Measurements from ENCODE around the gene CCDC61.

CCDC61 gene

DNA sequence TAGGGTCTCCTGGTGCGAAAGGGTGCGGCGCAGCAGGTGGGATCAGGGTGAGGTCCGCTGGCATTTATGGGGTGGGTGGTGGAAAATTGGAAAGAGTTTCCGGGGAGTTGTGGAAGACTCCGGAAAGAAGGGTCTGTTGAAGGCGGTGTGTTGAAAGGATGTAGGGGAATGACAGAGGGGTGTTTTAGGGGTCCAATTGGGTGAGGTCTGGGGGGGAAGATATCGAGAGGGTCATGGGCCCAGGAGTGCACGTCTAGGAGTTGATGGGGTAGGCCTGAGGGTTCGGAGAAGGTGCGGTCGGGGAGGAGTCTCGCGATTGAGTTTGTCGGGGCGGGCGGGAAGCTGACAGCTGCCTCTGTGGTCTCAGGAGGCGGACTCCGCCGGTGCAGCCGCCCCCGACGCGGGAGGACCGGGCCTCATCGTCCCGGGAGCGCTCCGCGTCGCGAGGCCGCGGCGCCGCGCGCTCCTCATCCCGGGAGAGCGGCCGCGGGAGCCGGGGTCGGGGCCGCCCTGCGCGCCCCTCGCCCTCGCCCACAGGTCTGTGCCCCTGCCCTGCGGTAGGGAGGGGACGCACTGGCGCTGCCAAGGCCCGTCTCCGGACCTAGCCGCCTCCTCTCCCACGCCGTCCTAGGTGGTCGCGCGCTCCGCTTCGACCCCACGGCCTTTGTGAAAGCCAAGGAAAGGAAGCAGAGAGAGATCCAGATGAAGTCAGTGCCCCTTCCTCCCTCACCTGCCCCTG is 20.6 kb downstream of the CCDC61 start:
- in situ Hi-C loops (cut with HindIII; ENCODE audit: low sequenced_read_pairs) = no loop called here

DNA sequence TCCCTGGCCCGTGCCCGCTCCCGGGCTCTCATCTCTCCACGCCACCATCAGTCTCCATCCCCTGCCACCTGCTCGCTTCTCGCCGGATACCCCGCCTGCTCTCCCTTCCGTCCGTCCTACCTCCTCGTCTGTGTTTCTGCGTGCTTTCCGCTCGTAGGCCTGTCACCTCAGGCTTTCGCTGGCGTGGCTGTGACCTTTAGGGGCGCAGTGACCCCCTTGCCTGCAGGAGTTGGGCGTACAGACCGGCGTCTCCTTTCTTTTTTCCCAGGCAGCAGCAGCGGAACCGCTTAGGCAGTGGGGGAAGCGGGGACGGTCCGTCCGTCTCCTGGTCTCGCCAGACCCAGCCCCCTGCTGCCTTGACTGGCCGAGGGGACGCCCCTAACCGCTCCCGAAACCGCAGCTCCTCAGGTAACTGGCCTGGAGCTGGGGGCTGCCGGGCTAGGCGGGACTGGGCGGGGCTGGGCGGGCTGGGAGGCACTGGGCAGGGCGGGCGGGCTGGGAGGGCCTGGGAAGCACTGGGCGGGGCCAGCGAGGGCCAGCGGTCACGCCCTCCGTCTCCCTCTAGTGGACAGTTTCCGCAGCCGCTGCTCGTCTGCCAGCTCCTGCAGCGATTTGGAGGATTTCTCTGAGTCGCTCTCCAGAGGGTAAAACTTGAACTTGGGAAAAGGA is 21.3 kb downstream of the CCDC61 start:
- in situ Hi-C loops (cut with HindIII; ENCODE audit: low sequenced_read_pairs) = no loop called here

DNA sequence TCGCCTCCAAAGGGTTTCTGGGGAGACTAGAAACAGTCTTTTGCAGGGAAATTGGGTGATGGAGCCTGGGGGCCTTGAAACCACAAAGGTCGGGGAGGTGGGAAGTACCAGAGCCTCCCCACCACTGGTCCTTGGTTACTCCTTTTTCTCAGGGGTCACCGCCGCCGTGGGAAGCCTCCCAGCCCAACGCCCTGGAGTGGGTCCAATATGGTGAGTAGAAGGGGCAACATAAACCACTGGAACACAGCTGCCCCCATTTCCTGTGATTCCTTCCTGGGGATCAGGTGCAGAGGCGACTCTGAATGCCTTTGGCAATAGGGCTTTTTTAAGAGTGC is 21.8 kb downstream of the CCDC61 start:
- in situ Hi-C loops (cut with HindIII; ENCODE audit: low sequenced_read_pairs) = no loop called here

DNA sequence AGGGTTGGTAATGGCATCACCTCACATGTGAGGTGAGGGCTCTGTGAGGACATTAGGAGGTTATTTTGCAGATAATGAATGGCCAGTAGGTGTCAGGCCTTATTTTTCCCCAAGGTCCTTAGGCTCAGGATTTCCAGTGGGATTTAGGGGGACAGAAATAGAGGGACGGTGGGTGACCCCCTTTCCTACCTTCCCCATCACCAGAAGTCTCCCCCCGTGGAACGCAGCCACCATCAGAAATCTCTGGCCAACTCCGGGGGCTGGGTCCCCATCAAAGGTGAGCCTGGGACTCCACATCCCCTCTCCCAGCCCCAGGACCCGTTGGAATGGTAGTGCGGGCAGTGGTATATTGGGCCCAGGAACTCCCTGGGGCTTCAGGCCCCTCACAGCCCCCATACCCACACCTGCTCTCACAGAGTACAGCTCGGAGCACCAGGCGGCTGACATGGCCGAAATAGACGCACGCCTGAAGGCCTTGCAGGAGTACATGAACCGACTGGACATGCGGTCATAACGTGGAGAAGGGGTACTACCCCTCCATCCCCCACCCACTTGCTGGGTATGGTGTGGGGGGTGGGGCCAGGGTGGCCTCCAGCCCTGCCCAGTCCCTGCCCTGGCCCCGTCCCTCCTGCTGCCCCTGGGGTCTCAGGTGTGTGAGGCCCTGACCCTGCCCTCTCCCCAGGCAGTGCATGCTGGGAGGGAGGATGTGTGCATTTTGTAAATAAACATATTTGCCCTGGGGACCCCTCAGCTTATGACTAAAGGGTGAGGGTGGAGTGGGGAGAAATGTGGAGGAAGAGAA is 22.8 kb downstream of the CCDC61 start:
- in situ Hi-C loops (cut with HindIII; ENCODE audit: low sequenced_read_pairs) = no loop called here

DNA sequence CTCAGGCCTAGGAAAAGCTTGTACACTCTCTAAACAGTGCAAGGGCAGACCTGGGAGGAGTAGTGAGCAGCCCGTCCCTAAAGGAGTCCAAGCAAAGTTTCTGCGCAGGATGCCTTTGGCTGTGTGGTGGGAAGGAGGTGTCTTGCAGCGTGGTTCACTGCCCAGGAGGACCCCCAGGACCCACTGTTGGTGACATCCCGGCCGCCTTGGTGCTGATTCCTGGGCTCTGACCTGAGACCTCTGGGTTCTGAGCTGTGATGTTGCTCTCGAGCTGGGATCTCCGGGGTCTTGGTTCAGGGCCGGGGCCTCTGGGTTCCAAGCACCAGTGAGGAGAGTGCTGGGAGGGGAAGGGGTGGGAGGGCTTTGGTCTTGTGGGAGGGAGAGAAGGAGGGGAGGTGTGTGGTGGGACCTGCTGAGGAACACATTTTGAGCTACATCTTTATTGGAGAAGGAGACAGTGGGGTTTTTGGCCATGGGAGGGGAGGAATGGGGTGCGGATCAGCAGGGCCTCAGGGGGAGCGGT is 23.5 kb downstream of the CCDC61 start:
- in situ Hi-C loops (cut with HindIII; ENCODE audit: low sequenced_read_pairs) = no loop called here

DNA sequence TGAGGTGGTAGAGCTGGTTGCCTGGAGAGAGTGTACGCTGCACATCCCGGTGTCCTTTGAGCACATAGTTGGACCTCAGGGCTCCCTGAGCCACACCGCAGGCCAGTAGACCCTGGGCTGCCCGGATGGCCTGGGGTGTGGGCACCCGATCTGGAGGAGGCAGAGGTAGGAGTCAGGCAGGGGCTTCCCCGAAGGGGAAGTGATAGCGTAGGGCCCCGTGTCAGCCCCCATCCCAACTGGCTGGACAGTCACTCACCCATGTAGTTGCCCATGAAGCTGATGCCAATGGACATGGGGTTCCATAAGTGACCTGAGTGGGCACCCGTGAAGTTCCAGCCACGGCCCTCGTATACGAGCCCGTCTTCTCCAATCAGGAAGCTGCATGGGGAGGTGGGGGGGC is 24.0 kb downstream of the CCDC61 start:
- in situ Hi-C loops (cut with HindIII; ENCODE audit: low sequenced_read_pairs) = no loop called here

DNA sequence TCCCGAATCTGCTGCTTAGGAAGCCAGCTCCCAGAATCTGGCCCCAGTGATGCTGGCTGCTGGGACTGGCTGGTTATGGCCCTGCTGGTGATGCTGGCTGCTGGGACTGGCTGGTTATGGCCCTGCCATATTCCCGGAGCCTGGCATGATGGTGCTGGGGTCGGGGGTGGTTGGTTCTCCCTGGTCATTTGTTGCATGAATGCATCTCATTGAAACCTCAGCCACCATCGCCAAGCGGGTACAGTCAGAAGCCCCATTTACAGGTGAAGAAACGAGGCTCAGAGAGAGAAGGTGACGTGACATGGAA is 25.5 kb downstream of the CCDC61 start:
- in situ Hi-C loops (cut with HindIII; ENCODE audit: low sequenced_read_pairs) = no loop called here

DNA sequence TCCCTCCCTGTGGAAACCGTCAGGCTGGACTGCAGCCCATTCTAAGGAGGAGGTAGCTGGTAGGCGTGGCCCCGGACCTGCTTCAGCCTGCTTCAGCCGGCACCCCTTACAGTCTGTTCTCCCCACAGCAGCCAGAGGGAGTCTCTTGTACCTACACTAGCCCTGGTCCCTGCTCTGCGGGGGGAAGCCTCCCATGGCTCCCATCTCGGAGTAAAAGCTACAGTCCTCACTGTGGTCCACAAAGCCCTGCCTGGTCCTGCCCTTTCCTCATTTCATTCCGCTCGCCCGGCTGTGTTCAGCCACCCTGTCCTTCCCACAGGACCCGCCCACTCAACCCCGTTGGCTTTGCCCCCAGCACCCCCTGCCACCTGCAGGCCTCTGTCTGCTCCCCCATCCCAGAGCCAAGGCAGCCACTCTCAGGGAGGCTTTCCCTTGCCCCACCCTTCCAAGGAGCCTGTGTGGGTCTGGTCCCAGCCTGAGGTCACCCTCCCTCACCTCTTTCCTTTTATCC is 26.3 kb downstream of the CCDC61 start:
- in situ Hi-C loops (cut with HindIII; ENCODE audit: low sequenced_read_pairs) = no loop called here

DNA sequence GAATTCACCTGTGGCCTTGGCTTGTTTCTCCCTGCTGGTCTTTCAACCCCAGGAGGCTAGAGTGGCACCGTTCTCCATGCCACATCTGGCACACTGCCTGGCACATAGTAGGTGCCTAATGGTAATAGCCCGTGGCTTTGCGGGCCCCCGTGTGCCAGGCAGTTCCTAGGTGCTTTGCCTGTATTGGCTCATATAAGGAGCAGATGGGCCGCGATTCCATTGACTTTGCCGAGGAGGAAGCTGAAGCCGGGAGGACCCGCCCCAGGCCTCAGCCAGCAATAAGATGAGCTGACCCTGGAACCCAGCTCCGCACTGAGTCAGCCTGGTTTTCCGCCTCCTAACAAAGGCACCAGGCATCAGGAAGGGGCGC is 26.8 kb downstream of the CCDC61 start:
- in situ Hi-C loops (cut with HindIII; ENCODE audit: low sequenced_read_pairs) = no loop called here

DNA sequence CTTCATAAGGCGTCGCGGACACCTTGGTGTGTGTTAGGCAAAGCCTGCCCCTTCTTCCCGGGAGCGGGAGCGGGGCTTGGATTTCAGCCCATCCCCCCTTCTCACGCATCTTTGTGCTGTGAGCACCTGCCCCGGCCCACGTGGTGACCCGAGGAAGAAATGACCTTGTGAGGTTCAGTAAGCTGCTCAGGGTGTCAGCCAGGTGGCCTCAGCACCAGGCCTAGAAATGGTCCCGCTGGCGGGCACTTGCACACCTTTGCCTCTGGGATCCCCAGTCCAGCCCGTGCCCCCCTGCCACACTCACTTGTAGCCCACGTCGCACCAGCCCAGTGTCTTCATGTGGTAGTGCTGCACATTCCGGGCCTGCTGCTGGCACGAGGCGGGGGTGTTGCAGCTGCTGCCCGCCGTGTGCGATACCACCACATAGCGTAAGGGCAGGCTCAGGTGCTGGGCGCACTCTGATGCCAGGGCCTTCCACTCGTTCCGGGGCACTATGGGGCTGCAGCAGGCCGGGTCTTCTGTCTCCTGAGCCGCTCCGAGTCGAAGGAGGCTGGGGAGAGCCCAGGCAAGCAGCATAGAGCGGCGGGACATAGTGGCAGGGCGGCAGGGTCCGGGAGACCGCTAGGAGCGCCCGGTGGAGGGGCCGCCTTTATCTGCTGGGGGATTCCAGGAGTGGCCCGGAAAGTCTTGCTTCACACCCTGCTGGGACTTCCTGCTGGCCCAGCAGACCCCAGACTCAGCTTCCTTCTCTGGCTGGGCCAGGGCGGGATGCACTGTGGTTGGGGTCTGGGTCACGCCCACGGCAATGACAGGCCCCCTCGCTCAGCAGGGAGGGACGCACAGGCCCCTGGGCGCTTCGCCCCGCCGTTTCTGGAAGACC is 27.4 kb downstream of the CCDC61 start, which contains the start of gene PGLYRP1:
Gene PGLYRP1, minus strand, starts transcription at position 623 of the 880 bp plus-strand sequence. Its CDS starts 32 bp downstream, at position 591.
- in situ Hi-C loops (cut with HindIII; ENCODE audit: low sequenced_read_pairs) = no loop called here

DNA sequence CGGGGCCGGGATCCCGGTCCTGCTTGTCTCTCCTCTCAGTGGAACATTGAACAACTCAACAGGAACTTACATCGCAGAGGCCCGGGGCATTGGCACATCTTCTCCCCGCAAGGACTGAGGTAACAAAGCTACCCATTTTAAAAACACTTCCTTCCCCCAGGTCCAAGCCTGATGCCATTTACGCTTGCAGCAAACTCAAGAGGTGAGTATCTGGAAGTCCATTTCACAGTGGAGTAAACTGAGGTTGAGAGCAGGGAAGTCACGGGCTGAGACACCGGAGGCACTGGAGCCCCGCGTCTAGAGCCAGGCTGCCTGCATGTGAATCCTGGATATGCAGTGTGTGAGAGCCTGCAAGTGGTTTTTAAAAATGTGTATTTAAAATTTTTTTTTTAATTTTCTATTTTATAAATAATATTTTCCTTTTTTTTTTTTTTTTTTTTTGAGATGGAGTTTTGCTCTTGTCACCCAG is 28.1 kb downstream of the CCDC61 start:
- in situ Hi-C loops (cut with HindIII; ENCODE audit: low sequenced_read_pairs) = no loop called here

DNA sequence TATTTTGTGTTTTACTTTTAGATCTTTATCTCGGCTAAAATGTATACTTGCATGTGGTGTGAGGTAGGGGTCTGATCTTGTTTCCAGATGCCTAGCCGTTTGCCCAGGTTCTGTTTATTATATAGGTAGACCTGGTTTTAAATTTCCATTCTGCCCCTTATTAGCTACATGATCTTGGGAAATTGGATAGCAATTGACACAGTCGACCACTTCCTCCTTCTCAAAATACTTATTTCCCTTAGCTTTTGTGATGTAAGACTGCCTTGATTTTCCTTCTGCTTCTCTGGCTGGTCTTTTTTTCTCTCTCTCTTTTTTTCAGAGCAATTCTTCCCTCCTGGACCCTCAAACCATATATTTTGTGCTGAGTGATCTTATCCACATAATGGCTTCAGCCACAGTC is 30.6 kb downstream of the CCDC61 start:
- in situ Hi-C loops (cut with HindIII; ENCODE audit: low sequenced_read_pairs) = no loop called here

DNA sequence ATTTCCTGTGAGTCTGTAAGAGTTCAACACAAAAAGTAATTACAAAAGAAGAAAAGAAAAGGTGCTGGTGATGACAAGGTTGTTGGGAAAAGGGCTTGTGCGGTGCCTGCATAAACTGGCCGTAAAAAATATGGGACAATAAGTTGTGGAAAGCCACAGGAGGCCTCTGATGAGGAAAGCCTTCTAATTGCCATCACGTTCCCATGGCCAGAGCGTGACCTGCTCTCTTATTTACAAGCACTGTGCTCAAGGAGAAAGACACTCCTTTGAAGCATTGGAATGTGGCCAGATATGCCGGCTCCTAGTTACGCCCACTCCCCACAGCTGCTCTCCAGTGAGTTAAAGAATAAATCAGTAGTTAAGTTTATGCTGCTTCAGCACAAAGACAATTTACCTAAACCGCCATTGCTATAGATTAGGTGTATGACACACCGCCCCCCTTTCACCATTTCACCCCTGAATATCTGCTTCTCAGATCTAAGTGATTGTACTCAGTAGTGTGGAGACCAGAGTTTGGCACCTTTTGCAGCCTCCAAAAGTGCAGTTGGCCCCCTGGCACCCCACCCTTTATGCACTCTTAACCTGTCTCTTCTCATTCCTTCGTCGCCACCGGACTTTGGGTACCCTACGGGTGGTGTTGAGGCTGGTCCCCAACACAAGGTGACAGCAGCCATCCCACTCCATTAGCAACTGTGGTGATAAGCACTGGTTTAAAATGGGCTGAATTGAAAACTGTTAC is 35.7 kb downstream of the CCDC61 start:
- in situ Hi-C loops (cut with HindIII; ENCODE audit: low sequenced_read_pairs) = no loop called here

DNA sequence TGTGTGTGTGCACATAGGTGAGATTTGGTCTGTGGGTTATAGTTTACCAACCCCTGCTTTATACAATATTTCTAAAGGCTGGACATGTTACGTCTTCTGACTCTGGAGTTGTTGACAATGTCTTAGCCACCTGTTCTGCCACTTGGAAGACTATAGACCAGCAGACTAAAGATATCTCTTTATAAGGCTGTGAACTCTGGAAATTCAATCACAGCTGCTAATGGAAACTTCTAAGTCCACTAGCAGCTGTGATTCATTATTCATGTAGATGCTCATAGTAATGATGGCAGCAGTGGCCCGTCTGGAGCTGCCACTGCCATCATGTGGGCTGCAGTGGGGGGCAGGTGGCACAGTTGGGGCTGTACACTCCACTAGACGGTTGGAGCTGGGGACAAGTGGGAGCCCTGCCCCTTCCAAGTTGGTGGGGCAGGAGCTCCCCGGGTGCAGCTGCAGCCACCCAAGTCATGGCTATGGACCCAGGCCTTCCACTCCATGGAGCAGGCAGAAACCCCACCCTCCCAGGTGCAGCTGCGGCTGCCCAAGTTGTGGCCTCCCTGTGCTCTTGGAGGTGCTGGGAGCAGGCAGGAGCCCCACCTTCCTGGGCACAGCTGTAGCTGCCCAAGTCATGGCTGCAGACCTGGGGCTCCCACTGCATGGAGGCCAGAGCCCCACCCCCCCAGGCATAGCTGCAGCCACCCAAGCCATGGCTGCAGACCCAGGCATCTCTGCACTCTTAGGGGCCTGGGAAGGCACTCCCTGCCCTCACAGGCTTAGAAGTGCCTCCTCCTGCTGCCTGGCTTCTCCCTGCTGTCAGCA is 36.7 kb downstream of the CCDC61 start:
- in situ Hi-C loops (cut with HindIII; ENCODE audit: low sequenced_read_pairs) = no loop called here

DNA sequence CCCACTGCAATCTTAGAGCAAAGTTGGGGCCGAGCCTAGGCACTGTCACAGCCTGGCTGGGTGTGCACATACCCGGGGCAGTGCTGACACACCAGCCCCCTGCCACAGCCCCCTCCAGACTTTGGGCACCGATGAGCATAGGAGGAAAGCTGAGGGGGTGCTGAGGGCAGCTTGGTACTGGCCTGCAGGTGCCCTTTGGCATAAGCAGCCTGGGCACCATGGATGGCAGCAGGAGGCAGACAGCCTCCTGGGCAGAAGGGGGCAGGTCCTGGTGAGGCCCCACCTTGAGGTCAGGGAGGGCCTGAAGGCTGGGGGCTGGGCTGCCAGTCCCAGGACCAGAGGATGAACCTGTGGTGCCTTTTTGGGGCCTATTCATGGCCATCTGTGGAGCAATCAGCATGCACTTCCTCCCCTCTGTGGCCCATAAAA is 37.3 kb downstream of the CCDC61 start:
- in situ Hi-C loops (cut with HindIII; ENCODE audit: low sequenced_read_pairs) = no loop called here

DNA sequence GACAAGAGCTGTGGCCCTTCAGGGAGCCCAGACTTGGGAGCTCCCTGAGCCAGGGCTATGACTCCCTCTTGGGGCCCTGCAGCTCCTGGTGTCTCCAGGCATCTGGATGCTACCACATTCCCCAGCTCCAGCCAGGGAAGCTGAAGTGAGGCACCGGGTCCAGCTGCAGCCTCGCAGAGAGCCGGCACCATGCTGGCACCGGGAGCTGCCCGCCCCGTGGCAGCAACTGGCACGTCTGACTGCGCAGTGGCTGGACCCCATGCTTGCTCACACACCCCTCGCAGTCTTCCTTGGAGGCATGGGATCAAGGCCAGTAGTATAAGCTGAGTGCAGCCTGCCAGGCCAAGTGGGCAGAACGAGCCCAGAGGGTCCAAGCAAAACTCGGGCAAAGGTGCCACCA is 38.1 kb downstream of the CCDC61 start:
- in situ Hi-C loops (cut with HindIII; ENCODE audit: low sequenced_read_pairs) = no loop called here

DNA sequence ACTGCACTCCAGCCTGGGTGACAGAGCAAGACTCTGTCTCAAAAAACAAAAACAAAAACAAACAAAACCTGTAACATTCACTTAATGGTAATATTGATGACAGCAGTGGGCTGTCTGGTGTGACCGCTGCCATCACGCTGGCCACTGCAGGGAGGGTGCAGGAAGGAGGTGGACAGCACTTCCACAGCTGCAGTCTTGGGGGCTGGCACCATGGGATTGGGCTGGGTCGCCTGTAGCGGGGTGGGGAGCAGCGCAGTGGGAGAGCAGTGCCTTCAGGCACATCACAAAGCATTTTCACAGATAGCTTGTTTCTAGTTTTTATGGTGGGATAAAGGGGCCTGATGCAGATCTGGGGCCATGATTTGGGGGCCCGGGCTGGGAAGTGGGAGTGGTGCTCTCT is 40.3 kb downstream of the CCDC61 start:
- in situ Hi-C loops (cut with HindIII; ENCODE audit: low sequenced_read_pairs) = no loop called here

DNA sequence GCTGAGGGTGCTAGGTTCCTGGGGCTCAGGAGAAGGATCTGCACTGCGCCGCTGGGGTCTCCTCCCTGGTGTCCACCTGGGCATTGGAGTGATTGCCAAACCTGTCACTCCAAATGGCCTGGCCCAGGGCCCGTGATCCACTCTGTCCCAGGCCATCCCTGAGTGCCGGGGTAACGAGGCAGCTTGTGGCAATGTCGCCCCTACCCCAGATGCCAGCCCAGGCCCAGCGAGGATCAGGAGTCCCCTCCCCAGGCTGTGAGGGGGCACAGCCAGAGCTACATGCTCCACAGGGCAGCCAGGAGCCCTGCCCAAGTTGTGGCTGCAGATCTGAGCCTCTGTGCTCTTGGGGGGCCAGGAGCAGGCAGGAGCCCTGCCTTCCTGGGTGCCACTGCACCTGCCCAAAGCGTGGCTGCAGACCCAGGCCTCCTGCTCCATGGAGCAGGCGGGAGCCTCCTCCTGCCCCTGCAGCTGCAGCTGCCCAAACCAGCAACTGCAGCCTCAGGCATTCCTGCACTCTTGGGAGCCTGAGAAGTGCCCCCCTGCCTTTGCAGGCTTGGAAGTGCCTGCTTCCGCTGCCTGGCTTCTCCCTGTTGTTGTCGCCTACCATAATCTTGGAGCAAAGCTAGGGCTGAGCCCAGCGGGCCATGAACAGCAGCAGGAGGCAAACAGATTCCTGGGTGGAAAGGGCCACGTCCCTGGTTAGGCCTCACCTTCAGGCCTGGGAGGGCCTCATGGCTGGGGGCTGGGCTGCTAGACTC is 40.9 kb downstream of the CCDC61 start:
- in situ Hi-C loops (cut with HindIII; ENCODE audit: low sequenced_read_pairs) = no loop called here
